Measurements from ENCODE around the gene JARID2. TPM values are rescaled to one million over a fixed set of nuclear protein-coding genes. Genes with fewer than 3 reads are reported as not detected.

JARID2 gene
- total and polyA plus RNA-seq, 4 donors = 3.8 to 14.8 (median 12.0) TPM

GRCh38 chr6:15480525-15480924, 234.7 kb downstream of the JARID2 start:
- no peak overlapping the region for H3K4me3 ChIP-seq
- 43 to 58% methylated on average over 7 of the region's 7 CpGs for WGBS, 2 donors
- peaks cover 7 to 45% (median 25%) of the 10 kb centered on the region in 5 donors for H3K4me1 ChIP-seq (ENCODE audit: control insufficient read depth in 5 of 5, insufficient read depth in 5 of 5, low read length in 5 of 5)
- H3K9ac ChIP-seq (ENCODE audit: insufficient read depth in 1 of 2, low read length in 2 of 2) = no peak overlapping the region
- H3K36me3 ChIP-seq (ENCODE audit: control insufficient read depth in 4 of 4, insufficient read depth in 4 of 4, low read length in 4 of 4) = peaks cover 0 to 2% (median 0%) of the 10 kb centered on the region in 4 donors
- no peak overlapping the region for H3K27ac ChIP-seq (ENCODE audit: low read depth in 1 of 2, low read length in 1 of 2)
- H3K9me3 ChIP-seq (ENCODE audit: control insufficient read depth in 4 of 4, insufficient read depth in 3 of 4, low read length in 3 of 4) = no peaks in the 10 kb centered on the region
- H3K27me3 ChIP-seq (ENCODE audit: control insufficient read depth in 3 of 3, insufficient read depth in 3 of 3, low read length in 2 of 3) = no peaks in the 10 kb centered on the region
- TF ChIP-seq CTCF (IDR thresholded peaks at IDR 0.05; ENCODE audit: control extremely low read depth, extremely low read depth) = no peak
- DNase-seq (no peak), ATAC-seq (ENCODE audit: insufficient read depth, low FRiP score) (no peak)

GRCh38 chr6:15481390-15482291, 235.8 kb downstream of the JARID2 start:
- H3K27me3 ChIP-seq (ENCODE audit: control insufficient read depth in 3 of 3, insufficient read depth in 3 of 3, low read length in 2 of 3) = no peaks in the 10 kb centered on the region
- 46 to 64% methylated on average over 10 of the region's 10 CpGs for WGBS, 2 donors
- H3K9ac ChIP-seq (ENCODE audit: insufficient read depth in 1 of 2, low read length in 2 of 2) = no peak overlapping the region
- ATAC-seq (ENCODE audit: insufficient read depth, low FRiP score) (no peak), DNase-seq (no peak)
- no peaks in the 10 kb centered on the region for H3K9me3 ChIP-seq (ENCODE audit: control insufficient read depth in 4 of 4, insufficient read depth in 3 of 4, low read length in 3 of 4)
- H3K4me3 ChIP-seq = no peak overlapping the region
- H3K36me3 ChIP-seq (ENCODE audit: control insufficient read depth in 4 of 4, insufficient read depth in 4 of 4, low read length in 4 of 4) = peaks cover 0 to 2% (median 0%) of the 10 kb centered on the region in 4 donors
- no peak overlapping the region for H3K27ac ChIP-seq (ENCODE audit: low read depth in 1 of 2, low read length in 1 of 2)
- peaks cover 6 to 38% (median 20%) of the 10 kb centered on the region in 5 donors for H3K4me1 ChIP-seq (ENCODE audit: control insufficient read depth in 5 of 5, insufficient read depth in 5 of 5, low read length in 5 of 5)
- no peak for TF ChIP-seq CTCF (IDR thresholded peaks at IDR 0.05; ENCODE audit: control extremely low read depth, extremely low read depth)

GRCh38 chr6:15483060-15483459, 237.2 kb downstream of the JARID2 start:
- H3K4me3 ChIP-seq = no peak overlapping the region
- no peak for TF ChIP-seq CTCF (IDR thresholded peaks at IDR 0.05; ENCODE audit: control extremely low read depth, extremely low read depth)
- no peak for ATAC-seq (ENCODE audit: insufficient read depth, low FRiP score)
- peaks cover 0 to 9% (median 4%) of the 10 kb centered on the region in 4 donors for H3K36me3 ChIP-seq (ENCODE audit: control insufficient read depth in 4 of 4, insufficient read depth in 4 of 4, low read length in 4 of 4)
- no peak overlapping the region for H3K27ac ChIP-seq (ENCODE audit: low read depth in 1 of 2, low read length in 1 of 2)
- no peaks in the 10 kb centered on the region for H3K27me3 ChIP-seq (ENCODE audit: control insufficient read depth in 3 of 3, insufficient read depth in 3 of 3, low read length in 2 of 3)
- 92 to 97% methylated on average over 1 of the region's 1 CpG for WGBS, 2 donors
- no peak for DNase-seq
- H3K4me1 ChIP-seq (ENCODE audit: control insufficient read depth in 5 of 5, insufficient read depth in 5 of 5, low read length in 5 of 5) = peaks cover 0 to 25% (median 7%) of the 10 kb centered on the region in 5 donors
- H3K9ac ChIP-seq (ENCODE audit: insufficient read depth in 1 of 2, low read length in 2 of 2) = no peak overlapping the region
- H3K9me3 ChIP-seq (ENCODE audit: control insufficient read depth in 4 of 4, insufficient read depth in 3 of 4, low read length in 3 of 4) = no peaks in the 10 kb centered on the region
